Fibroblast of mammary gland (primary cell): ENCODE measurements around the gene LMNTD1.
"Not testable (repeated sequence)": the region's sequence is repeated elsewhere in the genome, so short reads cannot be mapped to it uniquely, and the experiment has no call there.

ENCODE experiments used
- DNase-seq: peaks from one replicate; pipeline ENCODE4 v3.0.0-alpha.2; 2010; ENCODE audit warnings: low read depth
- H3K4me3 ChIP-seq: 2 replicates; pipeline ENCODE4 v1.5.1; 2011; ENCODE audit warnings: low read depth, mild to moderate bottlenecking, low read length, moderate library complexity; ENCODE audit not compliant: control insufficient read depth
- TF ChIP-seq, protein P1 (sequence below): conservative IDR thresholded peaks from 2 replicates; pipeline ENCODE4 v1.5.1; 2011; ENCODE audit warnings: low read depth, low read length, inconsistent platforms; ENCODE audit not compliant: control insufficient read depth, insufficient read depth

Gene LMNTD1

DNA sequence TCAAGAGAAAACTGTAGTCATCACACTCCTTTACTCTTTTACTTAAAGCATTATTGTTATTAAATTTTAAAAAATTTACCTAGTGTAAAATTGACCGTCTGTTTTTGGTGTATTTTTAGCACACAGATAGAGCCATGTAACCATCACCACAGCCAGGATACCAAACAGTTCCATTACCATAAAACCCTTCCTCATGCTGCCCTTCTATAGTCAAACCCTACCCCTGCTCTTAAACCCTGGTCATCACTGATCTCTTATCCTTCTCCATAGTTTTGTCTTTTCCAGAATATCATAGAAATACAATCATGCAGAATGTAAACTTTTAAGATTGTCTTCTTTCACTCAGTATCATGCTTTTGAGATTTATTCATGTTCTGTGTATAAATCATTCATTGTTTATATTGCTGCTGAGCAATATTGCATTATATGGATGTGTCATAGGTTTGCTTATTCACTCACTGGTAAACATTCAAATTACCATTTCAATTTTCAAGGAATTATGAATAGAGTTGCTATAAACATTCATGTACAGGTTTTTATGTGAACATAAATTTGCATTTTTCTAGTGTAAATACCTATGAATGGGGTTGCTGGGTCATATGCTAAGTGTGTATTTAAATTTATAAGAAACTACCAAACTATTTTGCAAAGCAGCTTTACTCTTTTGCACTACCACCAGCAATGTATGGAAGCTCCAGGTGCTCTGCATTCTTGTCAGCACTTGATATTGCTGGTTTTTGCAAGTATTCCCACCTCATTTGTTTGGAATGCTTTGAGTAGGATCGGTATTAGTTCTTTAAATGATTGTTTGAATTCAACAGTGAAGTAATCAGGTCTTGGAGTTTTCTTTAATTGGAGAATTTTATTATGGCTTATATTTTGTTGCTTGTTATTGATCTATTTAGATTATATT, 125.5 kb downstream of the LMNTD1 start:
- DNase-seq, result peak; percentile 38
- TF ChIP-seq, protein P1, sequence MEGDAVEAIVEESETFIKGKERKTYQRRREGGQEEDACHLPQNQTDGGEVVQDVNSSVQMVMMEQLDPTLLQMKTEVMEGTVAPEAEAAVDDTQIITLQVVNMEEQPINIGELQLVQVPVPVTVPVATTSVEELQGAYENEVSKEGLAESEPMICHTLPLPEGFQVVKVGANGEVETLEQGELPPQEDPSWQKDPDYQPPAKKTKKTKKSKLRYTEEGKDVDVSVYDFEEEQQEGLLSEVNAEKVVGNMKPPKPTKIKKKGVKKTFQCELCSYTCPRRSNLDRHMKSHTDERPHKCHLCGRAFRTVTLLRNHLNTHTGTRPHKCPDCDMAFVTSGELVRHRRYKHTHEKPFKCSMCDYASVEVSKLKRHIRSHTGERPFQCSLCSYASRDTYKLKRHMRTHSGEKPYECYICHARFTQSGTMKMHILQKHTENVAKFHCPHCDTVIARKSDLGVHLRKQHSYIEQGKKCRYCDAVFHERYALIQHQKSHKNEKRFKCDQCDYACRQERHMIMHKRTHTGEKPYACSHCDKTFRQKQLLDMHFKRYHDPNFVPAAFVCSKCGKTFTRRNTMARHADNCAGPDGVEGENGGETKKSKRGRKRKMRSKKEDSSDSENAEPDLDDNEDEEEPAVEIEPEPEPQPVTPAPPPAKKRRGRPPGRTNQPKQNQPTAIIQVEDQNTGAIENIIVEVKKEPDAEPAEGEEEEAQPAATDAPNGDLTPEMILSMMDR, result no peak
- H3K4me3 ChIP-seq, result no peak overlapping the region

DNA sequence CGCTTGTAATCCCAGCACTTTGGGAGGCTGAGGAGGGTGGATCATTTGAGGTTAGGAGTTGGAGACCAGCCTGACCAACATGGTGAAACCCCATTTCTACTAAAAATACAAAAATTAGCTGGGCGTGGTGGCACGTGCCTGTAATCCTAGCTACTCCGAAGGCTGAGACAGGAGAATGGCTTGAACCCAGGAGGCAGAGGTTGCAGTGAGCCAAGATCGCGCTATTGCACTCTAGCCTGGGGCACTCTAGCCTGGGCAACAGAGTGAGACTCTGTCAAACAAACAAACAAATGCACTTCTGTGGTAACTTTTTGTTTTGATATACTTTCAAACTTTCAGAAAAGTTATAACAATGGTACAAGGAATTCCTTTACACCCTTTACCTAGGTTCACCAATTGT, 126.3 kb downstream of the LMNTD1 start:
- H3K4me3 ChIP-seq, DNase-seq: not testable (repeated sequence)
